NCI-H2171 (cell line): Measurements from ENCODE around the gene KLK13.

ENCODE experiments used
- DNase-seq: peaks from one replicate; lab custom pipeline; 2025; lab: John Stamatoyannopoulos, UW

Gene KLK13

GRCh38 chr19:51064534-51065220, at the start of gene KLK13:
Gene KLK13 (minus strand): TSS chr19:51065092. CDS start chr19:51065067, 25 bp downstream.
- no peak for DNase-seq

GRCh38 chr19:51114087-51114729, 49.3 kb upstream of the KLK13 start:
- DNase-seq: no peak

- no peak for DNase-seq
Observed at GRCh38 chr19:51111606-51112005, 46.7 kb upstream of the KLK13 start.

- no peak for DNase-seq
Observed at GRCh38 chr19:51110666-51110971, 45.7 kb upstream of the KLK13 start.

GRCh38 chr19:51108805-51109146, 43.9 kb upstream of the KLK13 start:
- DNase-seq: peak; percentile 60

- DNase-seq: peak; percentile 97
Observed at GRCh38 chr19:51108066-51108804, 43.3 kb upstream of the KLK13 start, which contains the start of gene CTU1. Gene CTU1 (minus strand): TSS chr19:51108409. CDS start chr19:51104569, 3,840 bp downstream.

GRCh38 chr19:51107406-51108065, 42.6 kb upstream of the KLK13 start:
- no peak for DNase-seq

- no peak for DNase-seq
Observed at GRCh38 chr19:51103926-51104341, 39.0 kb upstream of the KLK13 start.

GRCh38 chr19:51102991-51103390, 38.1 kb upstream of the KLK13 start:
- no peak for DNase-seq

- DNase-seq: no peak
Observed at GRCh38 chr19:51101171-51101865, 36.4 kb upstream of the KLK13 start.

- DNase-seq: no peak
Observed at GRCh38 chr19:51100601-51101000, 35.7 kb upstream of the KLK13 start.

- no peak for DNase-seq
Observed at GRCh38 chr19:51099047-51099382, 34.1 kb upstream of the KLK13 start.

- DNase-seq: no peak
Observed at GRCh38 chr19:51098365-51099046, 33.6 kb upstream of the KLK13 start.

- DNase-seq: no peak
Observed at GRCh38 chr19:51097796-51098195, 32.9 kb upstream of the KLK13 start.

- peak; percentile 25 for DNase-seq
Observed at GRCh38 chr19:51097166-51097738, 32.4 kb upstream of the KLK13 start.

GRCh38 chr19:51096473-51097165, 31.7 kb upstream of the KLK13 start:
- no peak for DNase-seq

GRCh38 chr19:51094696-51095279, 29.9 kb upstream of the KLK13 start:
- no peak for DNase-seq

- DNase-seq: no peak
Observed at GRCh38 chr19:51093510-51094345, 28.8 kb upstream of the KLK13 start.

- no peak for DNase-seq
Observed at GRCh38 chr19:51093101-51093500, 28.2 kb upstream of the KLK13 start.
